Measurements from ENCODE around the gene KIF1A.

Gene KIF1A

DNA sequence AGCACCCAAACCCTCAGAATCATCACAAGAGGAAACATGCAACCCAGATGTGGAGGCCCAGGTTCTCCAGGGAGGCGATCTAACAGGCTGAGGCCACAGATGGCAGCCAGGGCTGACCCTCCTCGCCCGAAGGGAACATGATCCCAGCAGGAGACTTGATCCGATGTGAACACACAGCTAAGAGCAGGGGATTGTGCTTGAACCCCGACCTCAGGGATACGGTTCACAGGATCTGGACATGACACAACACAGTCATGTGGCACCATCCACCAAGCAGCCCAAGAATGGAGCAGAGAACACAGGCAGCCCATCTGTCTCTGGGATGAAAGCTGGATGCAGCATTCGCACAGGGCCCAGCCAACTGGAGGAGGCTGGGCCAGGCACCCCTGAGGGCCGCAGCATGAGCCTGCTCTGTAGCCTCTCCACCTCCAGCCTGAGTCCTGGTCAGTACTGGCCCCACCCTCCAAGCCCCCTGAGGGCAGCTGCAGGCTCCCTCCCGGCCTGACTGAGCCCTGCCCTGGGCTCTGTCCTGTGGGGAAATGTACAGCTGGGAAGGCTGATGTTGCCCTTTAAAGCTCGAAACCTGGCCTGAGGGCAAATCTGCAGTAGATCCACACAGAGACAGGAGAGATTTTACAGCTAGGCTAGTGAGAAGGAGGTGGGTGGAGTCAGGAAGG lies 89.4 kb downstream of the KIF1A start:
- TF ChIP-seq, protein P1, sequence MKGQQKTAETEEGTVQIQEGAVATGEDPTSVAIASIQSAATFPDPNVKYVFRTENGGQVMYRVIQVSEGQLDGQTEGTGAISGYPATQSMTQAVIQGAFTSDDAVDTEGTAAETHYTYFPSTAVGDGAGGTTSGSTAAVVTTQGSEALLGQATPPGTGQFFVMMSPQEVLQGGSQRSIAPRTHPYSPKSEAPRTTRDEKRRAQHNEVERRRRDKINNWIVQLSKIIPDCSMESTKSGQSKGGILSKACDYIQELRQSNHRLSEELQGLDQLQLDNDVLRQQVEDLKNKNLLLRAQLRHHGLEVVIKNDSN (IDR thresholded peaks at IDR 0.05) = no peak
- no peak for TF ChIP-seq EP300 (IDR thresholded peaks at IDR 0.05; ENCODE audit: borderline replicate concordance)
- TF ChIP-seq, protein P2, sequence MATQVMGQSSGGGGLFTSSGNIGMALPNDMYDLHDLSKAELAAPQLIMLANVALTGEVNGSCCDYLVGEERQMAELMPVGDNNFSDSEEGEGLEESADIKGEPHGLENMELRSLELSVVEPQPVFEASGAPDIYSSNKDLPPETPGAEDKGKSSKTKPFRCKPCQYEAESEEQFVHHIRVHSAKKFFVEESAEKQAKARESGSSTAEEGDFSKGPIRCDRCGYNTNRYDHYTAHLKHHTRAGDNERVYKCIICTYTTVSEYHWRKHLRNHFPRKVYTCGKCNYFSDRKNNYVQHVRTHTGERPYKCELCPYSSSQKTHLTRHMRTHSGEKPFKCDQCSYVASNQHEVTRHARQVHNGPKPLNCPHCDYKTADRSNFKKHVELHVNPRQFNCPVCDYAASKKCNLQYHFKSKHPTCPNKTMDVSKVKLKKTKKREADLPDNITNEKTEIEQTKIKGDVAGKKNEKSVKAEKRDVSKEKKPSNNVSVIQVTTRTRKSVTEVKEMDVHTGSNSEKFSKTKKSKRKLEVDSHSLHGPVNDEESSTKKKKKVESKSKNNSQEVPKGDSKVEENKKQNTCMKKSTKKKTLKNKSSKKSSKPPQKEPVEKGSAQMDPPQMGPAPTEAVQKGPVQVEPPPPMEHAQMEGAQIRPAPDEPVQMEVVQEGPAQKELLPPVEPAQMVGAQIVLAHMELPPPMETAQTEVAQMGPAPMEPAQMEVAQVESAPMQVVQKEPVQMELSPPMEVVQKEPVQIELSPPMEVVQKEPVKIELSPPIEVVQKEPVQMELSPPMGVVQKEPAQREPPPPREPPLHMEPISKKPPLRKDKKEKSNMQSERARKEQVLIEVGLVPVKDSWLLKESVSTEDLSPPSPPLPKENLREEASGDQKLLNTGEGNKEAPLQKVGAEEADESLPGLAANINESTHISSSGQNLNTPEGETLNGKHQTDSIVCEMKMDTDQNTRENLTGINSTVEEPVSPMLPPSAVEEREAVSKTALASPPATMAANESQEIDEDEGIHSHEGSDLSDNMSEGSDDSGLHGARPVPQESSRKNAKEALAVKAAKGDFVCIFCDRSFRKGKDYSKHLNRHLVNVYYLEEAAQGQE (IDR thresholded peaks at IDR 0.05; ENCODE audit: low read depth) = no peak
- TF ChIP-seq TEAD4 (IDR thresholded peaks at IDR 0.05) = no peak
- no peak for TF ChIP-seq TCF12 (IDR thresholded peaks at IDR 0.05; ENCODE audit: low read depth)
- TF ChIP-seq, protein P3, sequence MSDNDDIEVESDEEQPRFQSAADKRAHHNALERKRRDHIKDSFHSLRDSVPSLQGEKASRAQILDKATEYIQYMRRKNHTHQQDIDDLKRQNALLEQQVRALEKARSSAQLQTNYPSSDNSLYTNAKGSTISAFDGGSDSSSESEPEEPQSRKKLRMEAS (IDR thresholded peaks at IDR 0.05) = no peak
- no peak for TF ChIP-seq CEBPB (IDR thresholded peaks at IDR 0.05)
- no peak for TF ChIP-seq YY1 (IDR thresholded peaks at IDR 0.05; ENCODE audit: low read depth)
- no peak for TF ChIP-seq NFIC (IDR thresholded peaks at IDR 0.05)

DNA sequence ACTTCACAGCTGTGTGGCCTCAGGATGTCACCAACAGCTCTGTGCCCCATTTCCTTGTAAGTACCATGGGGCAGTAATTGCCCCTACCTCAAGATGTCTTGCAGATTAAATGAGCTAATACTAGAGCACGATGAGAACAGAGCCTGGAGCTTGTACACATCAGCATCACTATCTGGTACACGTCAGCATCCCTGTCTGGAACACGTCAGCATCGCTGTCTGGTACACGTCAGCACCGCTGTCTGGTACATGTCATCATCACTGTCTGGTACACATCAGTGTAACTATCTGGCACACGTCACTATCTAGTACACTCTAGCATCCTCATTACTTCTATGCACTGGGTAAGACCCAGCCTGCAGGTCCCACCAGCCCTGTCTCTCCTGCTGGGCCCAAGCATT lies 91.2 kb downstream of the KIF1A start:
- TF ChIP-seq RAD21 (IDR thresholded peaks at IDR 0.05; ENCODE audit: low read depth) = no peak
- no peak for TF ChIP-seq NFIC (IDR thresholded peaks at IDR 0.05)
- no peak for TF ChIP-seq EGR1 (IDR thresholded peaks at IDR 0.05)
- no peak for TF ChIP-seq TEAD4 (IDR thresholded peaks at IDR 0.05)
- TF ChIP-seq CEBPB (IDR thresholded peaks at IDR 0.05) = no peak
- TF ChIP-seq, protein P3 (IDR thresholded peaks at IDR 0.05) = no peak
- TF ChIP-seq YY1 (IDR thresholded peaks at IDR 0.05; ENCODE audit: low read depth) = no peak
- TF ChIP-seq, protein P2 (IDR thresholded peaks at IDR 0.05; ENCODE audit: low read depth) = no peak
- no peak for TF ChIP-seq TCF12 (IDR thresholded peaks at IDR 0.05; ENCODE audit: low read depth)
- TF ChIP-seq EP300 (IDR thresholded peaks at IDR 0.05; ENCODE audit: borderline replicate concordance) = no peak
- TF ChIP-seq, protein P1 (IDR thresholded peaks at IDR 0.05) = no peak
- TF ChIP-seq ZBTB7A (IDR thresholded peaks at IDR 0.05; ENCODE audit: low read depth) = no peak
- TF ChIP-seq FOXM1 (IDR thresholded peaks at IDR 0.05; ENCODE audit: borderline replicate concordance, low read depth) = no peak
- TF ChIP-seq CREB1 (IDR thresholded peaks at IDR 0.05; ENCODE audit: low read depth) = no peak
- no peak for TF ChIP-seq TAF1 (IDR thresholded peaks at IDR 0.05; ENCODE audit: low read depth)

DNA sequence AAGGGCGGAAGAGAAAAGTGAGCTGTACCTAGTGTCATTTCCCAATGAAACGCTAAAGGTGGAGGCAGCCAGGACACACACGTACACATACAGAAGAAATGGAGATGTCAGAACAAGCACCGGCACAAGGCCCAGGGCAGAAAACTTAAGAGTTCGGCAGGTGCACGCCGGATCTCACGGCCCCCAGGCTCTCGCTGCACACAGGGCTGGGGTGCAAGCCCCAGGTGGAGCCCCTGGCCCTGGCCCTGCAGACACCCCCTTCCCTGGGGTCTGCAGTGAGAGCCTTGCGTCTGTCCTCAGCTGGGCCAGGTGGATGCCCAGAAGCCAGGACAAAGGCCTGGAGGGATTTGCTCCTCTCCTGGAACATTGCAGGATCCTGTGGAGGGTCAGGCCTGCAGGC lies 91.7 kb downstream of the KIF1A start:
- TF ChIP-seq ZBTB7A (IDR thresholded peaks at IDR 0.05; ENCODE audit: low read depth) = no peak

DNA sequence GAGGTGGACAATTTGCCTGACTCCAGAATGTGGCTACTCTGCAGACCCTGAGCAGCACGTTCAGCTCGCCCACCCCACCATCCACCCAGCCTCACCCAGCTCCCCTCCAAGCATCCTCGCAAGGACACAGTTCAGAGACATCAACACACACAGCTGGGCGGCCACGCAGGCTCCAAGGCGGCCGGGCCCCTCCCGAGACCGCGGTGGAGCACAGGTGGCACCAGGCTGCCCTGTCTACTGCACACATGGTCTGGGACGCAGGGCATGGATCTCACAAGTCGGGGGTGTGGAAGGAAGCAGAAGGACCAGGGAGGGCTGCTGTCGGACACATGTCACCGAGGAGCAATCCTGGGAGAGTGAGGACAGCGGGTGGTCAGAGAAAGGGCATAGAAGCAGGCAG lies 92.1 kb downstream of the KIF1A start:
- no peak for TF ChIP-seq CREB1 (IDR thresholded peaks at IDR 0.05; ENCODE audit: low read depth)
- no peak for TF ChIP-seq EGR1 (IDR thresholded peaks at IDR 0.05)
- no peak for TF ChIP-seq YY1 (IDR thresholded peaks at IDR 0.05; ENCODE audit: low read depth)
- TF ChIP-seq, protein P3 (IDR thresholded peaks at IDR 0.05) = no peak
- TF ChIP-seq, protein P2 (IDR thresholded peaks at IDR 0.05; ENCODE audit: low read depth) = no peak
- TF ChIP-seq, protein P1 (IDR thresholded peaks at IDR 0.05) = no peak
- no peak for TF ChIP-seq TCF12 (IDR thresholded peaks at IDR 0.05; ENCODE audit: low read depth)

Data from Ishikawa (cell line).